MM.1S (cell line): ENCODE measurements around the gene GRPEL1.

ENCODE experiments used
- EZH2 ChIP-seq: fragments of 300-600 bp; sonication (generic); optimal IDR thresholded peaks from 2 replicates; pipeline ENCODE3; 2017; ENCODE audit warnings: low read depth, mild to moderate bottlenecking, antibody characterized with exemption, low read length, mixed read lengths
- EZH2phosphoT487 ChIP-seq: fragments of 300-600 bp; sonication (generic); IDR thresholded peaks from 2 replicates; pipeline ENCODE4 v1.6.1; 2018; ENCODE audit warnings: antibody characterized with exemption, low read length
- TF ChIP-seq, protein P1 (sequence below): fragments of 300-600 bp; sonication (generic); IDR thresholded peaks from 2 replicates; pipeline ENCODE4 v1.5.1; 2016; ENCODE audit warnings: antibody characterized with exemption, low read length, mixed read lengths

DNA sequence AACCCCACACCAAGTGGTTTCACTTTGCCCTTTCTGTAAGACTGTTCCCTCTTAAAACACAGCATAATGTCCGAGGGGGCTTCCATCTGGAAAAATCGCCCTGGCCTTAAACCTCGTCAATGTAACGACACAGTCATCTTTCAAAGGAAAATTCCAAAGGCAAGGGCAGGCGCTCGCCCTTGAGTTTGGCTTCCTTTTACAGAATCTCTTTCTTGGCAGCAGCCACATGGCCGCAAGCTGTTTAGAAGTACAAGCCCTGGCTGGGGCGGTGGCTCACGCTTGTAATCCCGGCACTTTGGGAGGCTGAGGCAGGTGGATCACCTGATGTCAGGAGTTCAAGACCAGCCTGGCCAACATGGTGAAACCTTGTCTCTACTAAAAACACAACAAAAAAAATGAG, 27.1 kb upstream of the GRPEL1 start:
- TF ChIP-seq, protein P1, sequence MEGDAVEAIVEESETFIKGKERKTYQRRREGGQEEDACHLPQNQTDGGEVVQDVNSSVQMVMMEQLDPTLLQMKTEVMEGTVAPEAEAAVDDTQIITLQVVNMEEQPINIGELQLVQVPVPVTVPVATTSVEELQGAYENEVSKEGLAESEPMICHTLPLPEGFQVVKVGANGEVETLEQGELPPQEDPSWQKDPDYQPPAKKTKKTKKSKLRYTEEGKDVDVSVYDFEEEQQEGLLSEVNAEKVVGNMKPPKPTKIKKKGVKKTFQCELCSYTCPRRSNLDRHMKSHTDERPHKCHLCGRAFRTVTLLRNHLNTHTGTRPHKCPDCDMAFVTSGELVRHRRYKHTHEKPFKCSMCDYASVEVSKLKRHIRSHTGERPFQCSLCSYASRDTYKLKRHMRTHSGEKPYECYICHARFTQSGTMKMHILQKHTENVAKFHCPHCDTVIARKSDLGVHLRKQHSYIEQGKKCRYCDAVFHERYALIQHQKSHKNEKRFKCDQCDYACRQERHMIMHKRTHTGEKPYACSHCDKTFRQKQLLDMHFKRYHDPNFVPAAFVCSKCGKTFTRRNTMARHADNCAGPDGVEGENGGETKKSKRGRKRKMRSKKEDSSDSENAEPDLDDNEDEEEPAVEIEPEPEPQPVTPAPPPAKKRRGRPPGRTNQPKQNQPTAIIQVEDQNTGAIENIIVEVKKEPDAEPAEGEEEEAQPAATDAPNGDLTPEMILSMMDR: no peak
- no peak for TF ChIP-seq EZH2
- TF ChIP-seq EZH2phosphoT487: no peak
